ENCODE data around the gene CFD.
"Not testable (repeated sequence)": the region's sequence is repeated elsewhere in the genome, so short reads cannot be mapped to it uniquely, and the experiment has no call there.

The CFD gene

GRCh38 chr19:858868-859843 is at the start of gene CFD:
TSS of gene CFD (plus strand) at chr19:859664. CDS start at chr19:859690, 26 bp downstream.
- no peak for DNase-seq (ENCODE audit: low spot score)

DNA sequence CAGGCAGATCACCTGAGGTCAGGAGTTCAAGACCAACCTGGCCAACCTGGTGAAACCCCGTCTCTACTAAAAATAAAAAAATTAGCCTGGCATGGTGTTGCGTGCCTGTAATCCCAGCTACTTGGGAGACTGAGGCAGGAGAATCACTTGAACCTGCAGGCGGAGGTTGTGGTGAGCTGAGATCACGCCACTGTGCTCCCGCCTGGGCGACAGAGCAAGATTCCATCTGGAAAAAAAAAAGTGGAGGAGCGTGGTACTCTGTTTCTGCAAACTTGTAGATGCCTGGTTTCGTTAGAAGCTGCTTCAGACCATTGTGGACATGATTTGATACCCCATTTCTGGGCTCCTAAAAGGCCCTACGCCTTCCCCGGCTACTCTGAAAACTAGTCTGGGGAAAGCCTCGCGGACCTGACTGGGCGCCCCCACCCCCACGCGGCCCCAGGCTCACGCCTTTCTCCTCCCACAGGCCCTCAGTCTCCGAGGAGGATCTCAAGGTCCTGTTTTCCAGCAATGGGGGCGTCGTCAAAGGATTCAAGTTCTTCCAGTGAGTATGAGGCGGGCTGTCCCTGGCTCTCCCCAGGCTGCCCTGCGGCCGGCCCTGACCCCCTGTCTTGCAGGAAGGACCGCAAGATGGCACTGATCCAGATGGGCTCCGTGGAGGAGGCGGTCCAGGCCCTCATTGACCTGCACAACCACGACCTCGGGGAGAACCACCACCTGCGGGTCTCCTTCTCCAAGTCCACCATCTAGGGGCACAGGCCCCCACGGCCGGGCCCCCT is 49.2 kb upstream of the CFD start:
- no peak for DNase-seq (ENCODE audit: low spot score)

- no peak for DNase-seq (ENCODE audit: low spot score)
These were observed 48.5 kb upstream of the CFD start for GRCh38 chr19:810883-811489.

DNA sequence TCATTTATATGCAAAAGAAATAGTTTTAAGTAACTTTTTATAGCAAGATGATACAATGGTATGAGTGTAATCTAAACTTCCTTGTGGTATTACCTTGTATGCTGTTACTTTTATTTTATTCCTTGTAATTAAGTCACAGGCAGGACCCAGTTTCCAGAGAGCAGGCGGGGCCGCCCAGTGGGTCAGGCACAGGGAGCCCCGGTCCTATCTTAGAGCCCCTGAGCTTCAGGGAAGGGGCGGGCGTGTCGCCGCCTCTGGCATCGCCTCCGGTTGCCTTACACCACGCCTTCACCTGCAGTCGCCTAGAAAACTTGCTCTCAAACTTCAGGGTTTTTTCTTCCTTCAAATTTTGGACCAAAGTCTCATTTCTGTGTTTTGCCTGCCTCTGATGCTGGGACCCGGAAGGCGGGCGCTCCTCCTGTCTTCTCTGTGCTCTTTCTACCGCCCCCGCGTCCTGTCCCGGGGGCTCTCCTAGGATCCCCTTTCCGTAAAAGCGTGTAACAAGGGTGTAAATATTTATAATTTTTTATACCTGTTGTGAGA is 47.9 kb upstream of the CFD start:
- DNase-seq (ENCODE audit: low spot score) = no peak

DNA sequence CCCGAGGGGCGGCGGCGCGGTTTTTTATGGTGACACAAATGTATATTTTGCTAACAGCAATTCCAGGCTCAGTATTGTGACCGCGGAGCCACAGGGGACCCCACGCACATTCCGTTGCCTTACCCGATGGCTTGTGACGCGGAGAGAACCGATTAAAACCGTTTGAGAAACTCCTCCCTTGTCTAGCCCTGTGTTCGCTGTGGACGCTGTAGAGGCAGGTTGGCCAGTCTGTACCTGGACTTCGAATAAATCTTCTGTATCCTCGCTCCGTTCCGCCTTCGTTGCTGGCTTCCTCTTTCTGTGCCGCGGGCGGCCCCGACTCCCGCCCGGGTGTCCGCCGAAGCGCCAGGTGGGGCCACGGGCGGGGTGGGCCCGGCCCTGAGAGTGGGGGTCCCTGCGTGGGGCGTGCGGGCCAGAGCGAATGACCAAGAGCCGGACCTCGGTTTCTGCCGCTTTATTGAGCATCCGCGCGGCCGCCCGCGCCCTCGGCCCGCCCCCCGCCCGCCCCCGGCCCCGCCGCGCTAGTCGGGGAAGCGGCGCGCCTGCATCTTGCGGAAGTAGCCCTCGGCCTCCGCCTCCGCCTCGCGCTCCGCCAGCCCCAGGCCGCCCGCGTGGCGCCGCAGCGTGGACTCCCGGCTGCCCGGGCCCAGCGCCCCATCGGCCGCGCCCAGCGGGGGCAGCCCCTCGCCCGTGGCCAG is 47.3 kb upstream of the CFD start:
- DNase-seq (ENCODE audit: low spot score) = no peak

DNA sequence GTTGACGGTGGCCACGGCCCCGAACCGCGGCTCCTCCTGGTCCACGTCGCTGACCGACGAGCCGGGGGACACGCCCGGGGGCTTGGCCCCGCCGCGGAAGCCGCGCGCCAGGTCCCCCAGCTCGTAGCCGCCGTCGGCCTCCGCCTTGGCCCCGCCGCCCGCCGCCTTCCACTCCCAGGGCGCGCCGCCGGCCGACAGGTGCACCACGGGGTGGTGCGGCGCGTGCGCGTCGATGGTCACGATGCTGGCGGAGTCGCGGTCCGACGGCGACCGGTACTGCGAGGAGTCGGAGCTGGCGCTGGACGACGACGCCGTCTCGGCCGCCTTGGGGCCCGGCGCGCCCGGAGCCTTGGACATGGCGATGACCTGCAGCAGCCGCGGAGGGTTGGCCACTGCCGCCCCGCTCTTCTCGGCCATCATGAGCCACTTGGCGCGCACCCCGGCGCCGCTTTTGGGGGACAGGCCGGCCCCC is 46.7 kb upstream of the CFD start:
- DNase-seq (ENCODE audit: low spot score) = no peak

GRCh38 chr19:813219-814151 is 46.0 kb upstream of the CFD start:
- DNase-seq (ENCODE audit: low spot score) = no peak

DNA sequence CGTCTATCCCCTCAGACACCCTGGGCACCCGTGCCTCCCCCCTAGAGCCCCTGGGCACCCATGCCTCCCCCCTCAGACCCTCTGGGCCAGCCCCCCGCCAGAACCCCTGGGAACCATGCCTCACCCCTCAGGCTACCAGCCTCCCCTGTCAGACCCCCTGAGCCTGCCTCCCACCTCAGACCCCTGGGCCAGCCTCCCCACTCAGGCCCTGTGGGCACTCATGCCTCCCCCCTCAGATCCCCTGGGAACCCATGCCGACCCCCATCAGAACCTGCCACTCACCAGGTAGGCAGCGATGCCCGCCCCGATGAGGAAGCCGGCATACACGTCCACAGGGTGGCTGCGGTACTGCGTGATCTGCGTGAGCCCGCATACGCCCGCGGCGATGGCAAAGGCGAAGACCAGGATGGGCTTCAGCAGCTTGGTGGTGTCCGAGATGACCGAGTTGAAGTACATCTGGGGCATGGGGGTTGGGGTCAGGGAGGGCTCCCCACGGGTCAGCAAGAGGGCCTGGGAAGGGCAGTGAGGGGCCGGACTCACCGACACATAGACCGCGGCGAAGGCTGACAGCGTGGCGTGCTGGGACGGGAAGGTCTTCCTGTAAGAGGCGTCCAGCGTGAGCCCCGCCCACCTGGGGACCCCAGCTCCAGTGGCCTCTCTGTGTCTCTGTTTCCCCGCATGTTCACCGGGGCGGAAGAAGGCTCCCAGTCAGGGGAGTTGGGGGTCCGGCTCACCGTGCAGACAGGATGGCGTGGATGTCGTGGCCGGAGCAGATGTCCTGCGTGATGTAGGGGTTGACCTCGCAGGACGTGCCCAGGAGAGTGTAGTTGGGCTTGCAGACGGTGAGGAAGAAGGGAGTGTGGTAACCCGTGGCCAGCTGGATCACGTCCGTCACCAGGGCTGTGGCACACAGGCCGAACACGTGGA is 45.0 kb upstream of the CFD start:
- no peak for DNase-seq (ENCODE audit: low spot score)

DNA sequence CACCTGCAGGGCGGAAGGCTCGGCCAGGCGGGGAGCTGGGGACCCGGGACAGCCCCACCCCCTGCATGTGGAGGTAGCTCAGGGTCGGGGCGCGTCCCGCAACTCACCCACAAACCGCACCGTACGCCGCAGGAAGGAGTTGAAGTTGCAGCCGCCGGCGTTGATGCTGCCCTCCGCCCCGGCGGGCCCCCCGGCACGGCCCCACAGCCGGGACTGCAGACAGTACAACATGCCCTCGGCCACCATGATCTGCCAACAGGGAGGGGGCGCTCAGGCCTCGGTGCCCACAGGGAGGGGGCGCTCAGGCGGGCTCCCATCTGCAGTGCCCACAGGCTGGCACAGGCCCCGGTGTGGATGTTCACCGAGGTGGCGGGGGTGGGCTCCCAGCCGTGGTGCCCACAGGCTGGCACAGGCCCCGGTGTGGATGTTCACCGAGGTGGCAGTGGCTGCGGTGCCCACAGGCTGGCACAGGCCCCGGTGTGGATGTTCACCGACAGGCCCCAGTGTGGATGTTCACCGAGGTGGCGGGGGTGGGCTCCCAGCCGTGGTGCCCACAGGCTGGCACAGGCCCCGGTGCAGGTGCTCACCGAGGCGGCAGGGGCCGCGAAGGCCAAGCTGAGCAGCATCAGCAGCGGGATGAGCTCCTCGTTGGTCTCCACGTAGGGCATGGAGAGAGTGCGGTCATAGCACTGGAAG is 44.2 kb upstream of the CFD start:
- no peak for DNase-seq (ENCODE audit: low spot score)

DNA sequence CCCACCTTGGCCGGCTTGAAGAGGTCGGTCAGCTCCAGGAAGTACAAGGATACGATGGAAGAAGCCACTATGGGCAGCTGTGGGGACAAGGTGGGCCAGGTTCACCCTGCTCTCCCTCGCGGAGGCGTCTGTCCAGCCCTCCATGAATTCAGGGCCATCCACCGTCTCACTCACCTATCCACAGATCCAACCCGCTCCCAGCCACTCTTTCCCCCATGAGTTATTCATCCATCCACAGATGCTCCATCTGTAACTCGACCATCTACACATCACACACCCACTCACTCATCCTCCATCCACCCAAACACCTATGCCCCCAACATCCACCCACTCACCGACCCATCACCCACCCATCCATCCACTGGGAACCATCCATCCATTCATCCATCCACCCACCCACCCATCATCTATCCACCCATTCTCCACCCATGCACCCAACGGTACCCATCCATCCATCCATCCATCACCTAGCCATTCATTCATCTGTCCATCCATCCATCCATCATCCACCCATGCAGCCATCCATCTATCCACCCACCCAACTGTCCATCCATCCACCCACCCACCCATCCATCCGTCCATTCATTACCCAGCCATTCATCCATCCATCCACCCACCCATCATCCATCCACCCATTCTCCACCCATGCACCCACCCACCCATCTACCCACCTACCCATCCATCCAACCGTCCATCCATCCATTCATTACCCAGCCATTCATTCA is 43.5 kb upstream of the CFD start:
- DNase-seq (ENCODE audit: low spot score) = no peak

- no peak for DNase-seq (ENCODE audit: low spot score)
These were observed 43.0 kb upstream of the CFD start for GRCh38 chr19:816500-816857.

DNA sequence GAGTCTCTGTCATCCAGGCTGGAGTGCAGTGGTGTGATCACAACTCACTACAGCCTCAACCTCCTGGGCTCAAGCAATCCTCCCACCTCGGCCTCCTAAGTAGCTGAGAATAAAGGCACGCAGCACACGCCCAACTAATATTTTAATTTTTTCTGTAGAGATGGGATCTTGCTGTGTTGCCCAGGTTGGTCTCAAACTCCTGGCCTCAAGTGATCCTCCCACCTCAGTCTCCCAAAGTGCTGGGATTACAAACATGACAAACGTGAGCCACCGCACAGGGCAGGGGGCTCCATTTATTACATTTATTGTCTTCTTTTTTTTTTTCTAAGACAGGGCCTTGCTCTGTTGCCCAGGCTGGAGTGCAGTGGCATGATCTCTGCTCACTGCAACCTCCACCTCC is 39.3 kb upstream of the CFD start:
- DNase-seq (ENCODE audit: low spot score) = not testable (repeated sequence)

DNA sequence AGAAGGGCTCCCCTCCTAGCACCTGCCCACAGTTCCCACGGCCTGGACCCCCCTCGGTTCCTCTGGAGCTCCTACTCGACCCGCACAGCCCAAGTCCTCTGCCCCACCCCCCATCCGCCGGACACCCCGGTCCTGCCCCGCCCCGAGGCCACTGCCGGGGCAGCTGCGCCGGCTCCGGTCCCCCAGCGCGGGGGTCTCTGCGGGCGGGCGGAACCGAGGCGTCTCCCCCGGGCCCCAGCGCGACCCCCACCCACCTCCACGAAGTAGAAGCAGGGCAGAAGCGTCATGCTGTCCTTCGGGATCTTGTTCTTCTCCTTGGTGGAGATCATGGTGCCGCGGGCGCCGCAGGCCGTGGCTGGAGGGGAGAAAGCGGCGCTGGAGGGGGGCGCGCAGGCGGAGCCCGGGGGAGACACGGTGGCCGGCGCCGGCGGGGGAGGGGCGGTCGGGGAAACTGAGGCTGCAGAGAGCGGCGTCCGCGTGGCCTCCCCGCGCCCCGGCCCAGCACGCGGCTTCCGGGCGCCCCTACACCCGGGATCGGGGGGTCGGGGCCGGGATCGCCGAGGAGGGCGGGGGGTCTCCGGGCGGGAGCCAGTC is 38.1 kb upstream of the CFD start:
- DNase-seq (ENCODE audit: low spot score) = no peak

- peak; percentile 76 for DNase-seq (ENCODE audit: low spot score)
These were observed 37.5 kb upstream of the CFD start, which contains the start of gene PLPPR3 for GRCh38 chr19:821825-822503. TSS of gene PLPPR3 (minus strand) at chr19:821955. CDS start at chr19:821559, 396 bp downstream.

DNA sequence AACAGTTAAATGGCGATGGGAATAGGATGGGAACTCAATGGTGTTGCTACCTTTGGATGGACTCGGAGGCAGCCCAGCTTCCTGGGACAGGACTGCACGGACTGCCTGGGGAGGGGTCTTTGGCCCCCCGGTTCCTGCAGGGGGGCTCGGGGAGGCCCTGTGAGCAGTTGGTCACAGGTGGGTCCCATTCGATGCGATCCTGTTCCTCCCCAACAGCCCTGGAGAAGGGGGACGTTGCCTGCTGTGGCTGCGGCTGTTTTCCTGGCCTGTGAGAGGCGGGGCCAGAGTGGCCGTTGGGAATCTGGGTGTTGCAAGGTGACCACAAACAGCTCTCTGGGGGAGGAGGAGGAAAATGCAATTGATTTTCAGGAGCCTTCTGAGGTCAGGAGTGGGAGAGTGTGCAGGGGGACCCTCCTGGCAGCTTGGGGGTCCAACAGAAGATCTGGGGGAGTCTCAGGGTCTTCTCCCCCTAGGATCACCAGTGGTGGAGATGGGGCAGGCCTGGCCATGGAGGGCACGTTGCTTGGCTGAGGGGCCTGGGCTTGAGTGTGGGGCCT is 35.8 kb upstream of the CFD start:
- no peak for DNase-seq (ENCODE audit: low spot score)

DNA sequence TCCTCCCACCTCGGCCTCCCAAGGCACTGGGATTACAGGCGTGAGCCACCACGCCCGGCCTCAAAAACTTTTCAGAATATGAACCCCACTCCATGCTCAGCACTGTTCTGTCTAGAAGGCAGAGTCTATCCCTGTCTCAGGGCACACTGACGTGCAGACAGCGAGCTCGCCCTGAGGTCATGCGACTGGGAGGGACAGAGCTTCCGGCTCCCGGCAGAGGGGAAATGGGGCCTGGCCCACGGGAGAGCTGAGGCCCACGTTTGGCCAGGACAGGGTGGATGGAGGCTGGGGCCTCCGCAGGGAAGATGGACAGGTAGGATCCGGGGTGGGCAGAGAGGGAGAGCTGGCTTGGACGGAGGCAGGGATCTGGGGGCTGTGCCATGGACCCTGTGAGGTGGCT is 34.6 kb upstream of the CFD start:
- DNase-seq (ENCODE audit: low spot score) = no peak
